Measurements from ENCODE around the gene RELN.

GRCh38 chr7:103694304-103694703 lies 295.2 kb downstream of the RELN start:
- TF ChIP-seq CTCF (optimal IDR thresholded peaks at IDR 0.05 in 1 of 3, IDR thresholded peaks at IDR 0.05 in 1 of 3, conservative IDR thresholded peaks at IDR 0.05 in 1 of 3; ENCODE audit: extremely low read depth in 1 of 3, insufficient read depth in 2 of 3, low read length in 3 of 3) (no peak), EZH2 (IDR thresholded peaks at IDR 0.05; ENCODE audit: low read length) (no peak)

Measured in keratinocyte (primary cell).